ENCODE results near the gene SMG6.
A peak's percentile ranks its signal among the peaks of the same experiment; 100 is the strongest.

Gene SMG6

GRCh38 chr17:2289878-2290478 lies 13.6 kb downstream of the SMG6 start:
- H2BK120ac ChIP-seq (ENCODE audit: low read depth, low read length) = no peak overlapping the region
- H2BK5ac ChIP-seq (ENCODE audit: low read depth, low read length, poor library complexity, severe bottlenecking) = no peak overlapping the region
- WGBS = 97% methylated on average over 2 of the region's 5 CpGs

GRCh38 chr17:2283302-2283701 lies 20.3 kb downstream of the SMG6 start:
- Histone ChIP-seq H3K18ac (ENCODE audit: low read depth in 1 of 2, low read length in 2 of 2) (no peak overlapping the region), H3K4me1 (ENCODE audit: control insufficient read depth, insufficient read depth, low read depth, low read length) (no peaks in the 10 kb centered on the region), H3K23ac (ENCODE audit: low read length in 2 of 2) (no peak overlapping the region), H3K27ac (ENCODE audit: low read length, poor library complexity, severe bottlenecking) (no peak overlapping the region), H4K8ac (ENCODE audit: low read length) (no peak overlapping the region), H3K79me1 (replicated peaks; ENCODE audit: low read length, poor library complexity, severe bottlenecking) (peaks cover 21% of the 10 kb centered on the region), H2BK120ac (ENCODE audit: low read depth, low read length) (no peak overlapping the region), H2BK15ac (ENCODE audit: low read depth, poor library complexity, severe bottlenecking) (no peak overlapping the region), H3K9me3 (ENCODE audit: control insufficient read depth, low read length) (no peaks in the 10 kb centered on the region), H2AK5ac (ENCODE audit: low read length, severe bottlenecking) (no peak overlapping the region), H3K4me3 (ENCODE audit: insufficient read depth in 1 of 2, low read depth in 1 of 2, low read length in 2 of 2) (no peak overlapping the region), H3K4me2 (ENCODE audit: low read length, poor library complexity, severe bottlenecking) (no peak overlapping the region), H4K91ac (ENCODE audit: low read length) (no peak overlapping the region), H3K4ac (ENCODE audit: low read depth in 1 of 2, low read length in 2 of 2) (no peak overlapping the region), H3K36me3 (ENCODE audit: control insufficient read depth in 1 of 2, insufficient read depth in 2 of 2, low read depth in 1 of 2, low read length in 2 of 2) (peaks cover 38 to 81% of the 10 kb centered on the region in 2 experiments), H2BK12ac (ENCODE audit: low read length in 2 of 2) (no peak overlapping the region), H2AFZ (ENCODE audit: low read depth, low read length) (no peak overlapping the region), H3K27me3 (ENCODE audit: control insufficient read depth in 1 of 2, insufficient read depth in 1 of 2, low read length in 2 of 2) (no peaks in the 10 kb centered on the region), H2BK5ac (ENCODE audit: low read depth, low read length, poor library complexity, severe bottlenecking) (no peak overlapping the region), H3K9ac (ENCODE audit: low read length) (peak overlapping the region; percentile 15), H3K14ac (ENCODE audit: low read length in 2 of 2) (no peak overlapping the region)
- peak; percentile 34 for DNase-seq
- WGBS = 82% methylated on average over 7 of the region's 7 CpGs

More at GRCh38 chr17:2289878-2290478, 13.6 kb downstream of the SMG6 start:
- H3K23ac ChIP-seq (ENCODE audit: low read length in 2 of 2) = no peak overlapping the region
- no peak for DNase-seq
- no peak overlapping the region for H2AFZ ChIP-seq (ENCODE audit: low read depth, low read length)
- H3K4me1 ChIP-seq (ENCODE audit: control insufficient read depth, insufficient read depth, low read depth, low read length) = no peaks in the 10 kb centered on the region
- no peak overlapping the region for H3K14ac ChIP-seq (ENCODE audit: low read length in 2 of 2)
- no peaks in the 10 kb centered on the region for H3K9me3 ChIP-seq (ENCODE audit: control insufficient read depth, low read length)
- no peak overlapping the region for H3K9ac ChIP-seq (ENCODE audit: low read length)
- H3K4me2 ChIP-seq (ENCODE audit: low read length, poor library complexity, severe bottlenecking) = no peak overlapping the region
- peaks cover 23 to 72% of the 10 kb centered on the region in 2 experiments for H3K36me3 ChIP-seq (ENCODE audit: control insufficient read depth in 1 of 2, insufficient read depth in 2 of 2, low read depth in 1 of 2, low read length in 2 of 2)
- no peak overlapping the region for H3K4me3 ChIP-seq (ENCODE audit: insufficient read depth in 1 of 2, low read depth in 1 of 2, low read length in 2 of 2)
- H3K27me3 ChIP-seq (ENCODE audit: control insufficient read depth in 1 of 2, insufficient read depth in 1 of 2, low read length in 2 of 2) = no peaks in the 10 kb centered on the region
- no peak overlapping the region for H4K91ac ChIP-seq (ENCODE audit: low read length)
- peaks cover 24% of the 10 kb centered on the region for H3K79me1 ChIP-seq (replicated peaks; ENCODE audit: low read length, poor library complexity, severe bottlenecking)
- H3K18ac ChIP-seq (ENCODE audit: low read depth in 1 of 2, low read length in 2 of 2) = no peak overlapping the region
- H4K8ac ChIP-seq (ENCODE audit: low read length) = no peak overlapping the region
- no peak overlapping the region for H3K27ac ChIP-seq (ENCODE audit: low read length, poor library complexity, severe bottlenecking)
- no peak overlapping the region for H2AK5ac ChIP-seq (ENCODE audit: low read length, severe bottlenecking)
- H2BK15ac ChIP-seq (ENCODE audit: low read depth, poor library complexity, severe bottlenecking) = no peak overlapping the region
- H3K4ac ChIP-seq (ENCODE audit: low read depth in 1 of 2, low read length in 2 of 2) = no peak overlapping the region
- H2BK12ac ChIP-seq (ENCODE audit: low read length in 2 of 2) = no peak overlapping the region

- H4K91ac ChIP-seq (ENCODE audit: low read length) = no peak overlapping the region
- H3K4me3 ChIP-seq (ENCODE audit: insufficient read depth in 1 of 2, low read depth in 1 of 2, low read length in 2 of 2) = no peak overlapping the region
- no peak overlapping the region for H3K27ac ChIP-seq (ENCODE audit: low read length, poor library complexity, severe bottlenecking)
- peaks cover 16% of the 10 kb centered on the region for H3K79me1 ChIP-seq (replicated peaks; ENCODE audit: low read length, poor library complexity, severe bottlenecking)
- H2BK120ac ChIP-seq (ENCODE audit: low read depth, low read length) = no peak overlapping the region
- no peak overlapping the region for H2BK12ac ChIP-seq (ENCODE audit: low read length in 2 of 2)
- H3K23ac ChIP-seq (ENCODE audit: low read length in 2 of 2) = no peak overlapping the region
- H3K27me3 ChIP-seq (ENCODE audit: control insufficient read depth in 1 of 2, insufficient read depth in 1 of 2, low read length in 2 of 2) = no peaks in the 10 kb centered on the region
- peaks cover 33 to 77% of the 10 kb centered on the region in 2 experiments for H3K36me3 ChIP-seq (ENCODE audit: control insufficient read depth in 1 of 2, insufficient read depth in 2 of 2, low read depth in 1 of 2, low read length in 2 of 2)
- no peak overlapping the region for H2BK15ac ChIP-seq (ENCODE audit: low read depth, poor library complexity, severe bottlenecking)
- no peak overlapping the region for H2AFZ ChIP-seq (ENCODE audit: low read depth, low read length)
- H2AK5ac ChIP-seq (ENCODE audit: low read length, severe bottlenecking) = no peak overlapping the region
- H4K8ac ChIP-seq (ENCODE audit: low read length) = no peak overlapping the region
- WGBS = 73% methylated on average over 5 of the region's 7 CpGs
- no peak overlapping the region for H3K14ac ChIP-seq (ENCODE audit: low read length in 2 of 2)
- H3K18ac ChIP-seq (ENCODE audit: low read depth in 1 of 2, low read length in 2 of 2) = no peak overlapping the region
- H3K4me1 ChIP-seq (ENCODE audit: control insufficient read depth, insufficient read depth, low read depth, low read length) = no peaks in the 10 kb centered on the region
- H3K4ac ChIP-seq (ENCODE audit: low read depth in 1 of 2, low read length in 2 of 2) = no peak overlapping the region
- peak; percentile 89 for DNase-seq
- peak overlapping the region; percentile 65 for H3K9ac ChIP-seq (ENCODE audit: low read length)
- no peaks in the 10 kb centered on the region for H3K9me3 ChIP-seq (ENCODE audit: control insufficient read depth, low read length)
- H3K4me2 ChIP-seq (ENCODE audit: low read length, poor library complexity, severe bottlenecking) = no peak overlapping the region
- H2BK5ac ChIP-seq (ENCODE audit: low read depth, low read length, poor library complexity, severe bottlenecking) = no peak overlapping the region
Measured at GRCh38 chr17:2282297-2282873, 21.2 kb downstream of the SMG6 start.

GRCh38 chr17:2279707-2280106 lies 23.9 kb downstream of the SMG6 start:
- no peak overlapping the region for H2AK5ac ChIP-seq (ENCODE audit: low read length, severe bottlenecking)
- no peaks in the 10 kb centered on the region for H3K27me3 ChIP-seq (ENCODE audit: control insufficient read depth in 1 of 2, insufficient read depth in 1 of 2, low read length in 2 of 2)
- H3K9me3 ChIP-seq (ENCODE audit: control insufficient read depth, low read length) = no peaks in the 10 kb centered on the region
- H3K4me3 ChIP-seq (ENCODE audit: insufficient read depth in 1 of 2, low read depth in 1 of 2, low read length in 2 of 2) = no peak overlapping the region
- no peak overlapping the region for H2BK5ac ChIP-seq (ENCODE audit: low read depth, low read length, poor library complexity, severe bottlenecking)
- H3K79me1 ChIP-seq (replicated peaks; ENCODE audit: low read length, poor library complexity, severe bottlenecking) = peaks cover 16% of the 10 kb centered on the region
- H3K4me2 ChIP-seq (ENCODE audit: low read length, poor library complexity, severe bottlenecking) = no peak overlapping the region
- H3K18ac ChIP-seq (ENCODE audit: low read depth in 1 of 2, low read length in 2 of 2) = no peak overlapping the region
- H3K14ac ChIP-seq (ENCODE audit: low read length in 2 of 2) = no peak overlapping the region
- no peak overlapping the region for H4K8ac ChIP-seq (ENCODE audit: low read length)
- no peak overlapping the region for H2BK12ac ChIP-seq (ENCODE audit: low read length in 2 of 2)
- H3K23ac ChIP-seq (ENCODE audit: low read length in 2 of 2) = no peak overlapping the region
- no peak overlapping the region for H2BK15ac ChIP-seq (ENCODE audit: low read depth, poor library complexity, severe bottlenecking)
- 98% methylated on average over 7 of the region's 9 CpGs for WGBS
- H3K4me1 ChIP-seq (ENCODE audit: control insufficient read depth, insufficient read depth, low read depth, low read length) = no peaks in the 10 kb centered on the region
- H4K91ac ChIP-seq (ENCODE audit: low read length) = no peak overlapping the region
- H3K4ac ChIP-seq (ENCODE audit: low read depth in 1 of 2, low read length in 2 of 2) = no peak overlapping the region
- H3K36me3 ChIP-seq (ENCODE audit: control insufficient read depth in 1 of 2, insufficient read depth in 2 of 2, low read depth in 1 of 2, low read length in 2 of 2) = peaks cover 44 to 86% of the 10 kb centered on the region in 2 experiments
- H2BK120ac ChIP-seq (ENCODE audit: low read depth, low read length) = no peak overlapping the region
- no peak overlapping the region for H2AFZ ChIP-seq (ENCODE audit: low read depth, low read length)
- H3K27ac ChIP-seq (ENCODE audit: low read length, poor library complexity, severe bottlenecking) = no peak overlapping the region
- no peak for DNase-seq
- H3K9ac ChIP-seq (ENCODE audit: low read length) = no peak overlapping the region
